CD4-positive, alpha-beta T cell treated with Interleukin-21 for 1 hour (primary cell): ENCODE measurements around the gene ZNG1A.
"Not testable (repeated sequence)": the region's sequence is repeated elsewhere in the genome, so short reads cannot be mapped to it uniquely, and the experiment has no call there.

Source experiments
- DNase-seq: peaks from one replicate; pipeline ENCODE4 v3.0.0-alpha.2; 2020

Gene ZNG1A

GRCh38 chr9:93909-94308 is 84.9 kb downstream of the ZNG1A start:
- DNase-seq, result not testable (repeated sequence)

GRCh38 chr9:90851-91250 is 88.0 kb downstream of the ZNG1A start:
- DNase-seq, result not testable (repeated sequence)

- not testable (repeated sequence) for DNase-seq
Measured at GRCh38 chr9:88396-89037, 90.3 kb downstream of the ZNG1A start.

- not testable (repeated sequence) for DNase-seq
Measured at GRCh38 chr9:87860-88259, 91.0 kb downstream of the ZNG1A start.

- DNase-seq, result not testable (repeated sequence)
Measured at GRCh38 chr9:87105-87504, 91.8 kb downstream of the ZNG1A start.

GRCh38 chr9:86697-87096 is 92.2 kb downstream of the ZNG1A start:
- DNase-seq, result not testable (repeated sequence)

- not testable (repeated sequence) for DNase-seq
Measured at GRCh38 chr9:82932-83689, 95.7 kb downstream of the ZNG1A start.

GRCh38 chr9:78333-78732 is 100.5 kb downstream of the ZNG1A start:
- not testable (repeated sequence) for DNase-seq

- not testable (repeated sequence) for DNase-seq
Measured at GRCh38 chr9:76389-76788, 102.5 kb downstream of the ZNG1A start.

- DNase-seq, result not testable (repeated sequence)
Measured at GRCh38 chr9:73900-74525, 104.8 kb downstream of the ZNG1A start.

GRCh38 chr9:73076-73899 is 105.6 kb downstream of the ZNG1A start:
- DNase-seq, result not testable (repeated sequence)
